Loucy (cell line): Measurements from ENCODE around the gene AAMP.

Source experiments
- H2AFZ ChIP-seq: fragments of 200-600 bp; sonication (generic); 2 replicates; pipeline ENCODE4 v1.6.0; 2016; ENCODE audit warnings: antibody characterized with exemption, mild to moderate bottlenecking, low read length, moderate library complexity
- H3F3A ChIP-seq: fragments of 200-600 bp; 2 replicates; pipeline ENCODE4 v1.6.0; 2016; ENCODE audit warnings: antibody characterized with exemption, low read depth, mild to moderate bottlenecking
- H3K27me3 ChIP-seq: fragments of 200-600 bp; sonication (generic); 2 replicates; pipeline ENCODE4 v1.6.1; 2014; ENCODE audit warnings: low read length, mild to moderate bottlenecking; ENCODE audit not compliant: insufficient read depth, poor library complexity, severe bottlenecking
- H3K36me3 ChIP-seq: fragments of 200-600 bp; sonication (generic); 2 replicates; pipeline ENCODE4 v1.6.1; 2016; ENCODE audit warnings: low read length; ENCODE audit not compliant: insufficient read depth
- H3K4me1 ChIP-seq: fragments of 200-600 bp; sonication (generic); 2 replicates; pipeline ENCODE4 v1.5.1; 2014; ENCODE audit warnings: low read length, mild to moderate bottlenecking; ENCODE audit not compliant: insufficient read depth, poor library complexity, severe bottlenecking
- H3K4me2 ChIP-seq: fragments of 200-600 bp; sonication (generic); 2 replicates; pipeline ENCODE4 v1.6.0; 2014; ENCODE audit warnings: antibody characterized with exemption, low read length, low read depth, mild to moderate bottlenecking; ENCODE audit not compliant: poor library complexity, severe bottlenecking
- H3K4me3 ChIP-seq: fragments of 200-600 bp; sonication (generic); 2 replicates; pipeline ENCODE4 v1.5.1; 2014; ENCODE audit warnings: low read length, mild to moderate bottlenecking, mixed read lengths; ENCODE audit not compliant: poor library complexity, severe bottlenecking
- H3K79me2 ChIP-seq: fragments of 200-600 bp; sonication (generic); 2 replicates; pipeline ENCODE4 v1.6.1; 2014; ENCODE audit warnings: low read length; ENCODE audit not compliant: insufficient read depth
- H3K9ac ChIP-seq: fragments of 200-600 bp; sonication (generic); 2 replicates; pipeline ENCODE4 v1.6.0; 2014; ENCODE audit warnings: mild to moderate bottlenecking, low read depth, low read length, moderate library complexity; ENCODE audit not compliant: poor library complexity, severe bottlenecking
- H3K9me2 ChIP-seq: fragments of 200-600 bp; sonication (generic); replicated peaks from 2 replicates; pipeline ENCODE4 v1.6.1; 2016; ENCODE audit warnings: low read depth, low read length, mixed read lengths
- H3K9me3 ChIP-seq: fragments of 200-600 bp; sonication (generic); 2 replicates; pipeline ENCODE4 v1.6.1; 2014; ENCODE audit warnings: mild to moderate bottlenecking, antibody characterized with exemption, low read length, low read depth; ENCODE audit not compliant: insufficient read depth
- H4K20me1 ChIP-seq: fragments of 200-600 bp; sonication (generic); 2 replicates; pipeline ENCODE4 v1.6.0; 2014; ENCODE audit warnings: antibody characterized with exemption, low read length, mild to moderate bottlenecking; ENCODE audit not compliant: insufficient read depth, poor library complexity, severe bottlenecking
- CTCF ChIP-seq: fragments of 200-600 bp; sonication (generic); conservative IDR thresholded peaks from 2 replicates; pipeline ENCODE4 v1.5.1; 2014; ENCODE audit warnings: mild to moderate bottlenecking, antibody characterized with exemption, low read length
- EZH2phosphoT487 ChIP-seq: fragments of 200-600 bp; IDR thresholded peaks from 2 replicates; pipeline ENCODE4 v1.6.1; 2018; ENCODE audit warnings: antibody characterized with exemption, mild to moderate bottlenecking, moderate library complexity, borderline replicate concordance

AAMP gene

GRCh38 chr2:218260742-218261422 is 9.1 kb downstream of the AAMP start, which contains the start of gene GPBAR1:
Gene GPBAR1, plus strand, starts transcription at chr2:218261015. Its CDS starts 1,710 bp downstream, at chr2:218262725.
- H3K9me2 ChIP-seq, result no peaks in the 10 kb centered on the region
- H3K36me3 ChIP-seq, result peaks cover 19% of the 10 kb centered on the region; the same call in 1 of the 2 replicates
- H3K4me1 ChIP-seq, result no peaks in the 10 kb centered on the region
- no peaks in the 10 kb centered on the region for H3K27me3 ChIP-seq
- H4K20me1 ChIP-seq, result peaks cover 4% of the 10 kb centered on the region
- TF ChIP-seq CTCF (no peak), EZH2phosphoT487 (no peak)
- H3K79me2 ChIP-seq, result no peaks in the 10 kb centered on the region
- H3K9me3 ChIP-seq, result no peaks in the 10 kb centered on the region
- H2AFZ ChIP-seq, result no peak within 1 kb of the TSS
- no peak within 1 kb of the TSS for H3K9ac ChIP-seq
- H3K4me3 ChIP-seq, result no peak within 1 kb of the TSS
- peaks cover 5% of the 10 kb centered on the region; the same call in 1 of the 2 replicates for H3F3A ChIP-seq
- no peak within 1 kb of the TSS for H3K4me2 ChIP-seq

GRCh38 chr2:218260166-218260565 is 9.8 kb downstream of the AAMP start:
- Histone ChIP-seq H3K9ac (no peak overlapping the region), H3F3A (peaks cover 7% of the 10 kb centered on the region; the same call in 1 of the 2 replicates), H3K9me3 (no peaks in the 10 kb centered on the region), H3K9me2 (no peaks in the 10 kb centered on the region), H2AFZ (no peak overlapping the region), H3K79me2 (no peaks in the 10 kb centered on the region), H3K4me3 (no peak overlapping the region), H3K36me3 (peaks cover 25% of the 10 kb centered on the region), H3K4me2 (no peak overlapping the region), H4K20me1 (peaks cover 4% of the 10 kb centered on the region), H3K4me1 (no peaks in the 10 kb centered on the region), H3K27me3 (no peaks in the 10 kb centered on the region)
- TF ChIP-seq EZH2phosphoT487, result no peak
- TF ChIP-seq CTCF, result no peak

GRCh38 chr2:218259099-218259961 is 10.6 kb downstream of the AAMP start:
- Histone ChIP-seq H3K9ac (no peak overlapping the region), H3K9me2 (no peaks in the 10 kb centered on the region), H2AFZ (no peak overlapping the region), H4K20me1 (peaks cover 4% of the 10 kb centered on the region), H3K36me3 (peaks cover 25% of the 10 kb centered on the region), H3K27me3 (no peaks in the 10 kb centered on the region), H3K4me2 (no peak overlapping the region), H3F3A (peaks cover 7% of the 10 kb centered on the region; the same call in 1 of the 2 replicates), H3K4me1 (no peaks in the 10 kb centered on the region), H3K79me2 (no peaks in the 10 kb centered on the region), H3K4me3 (no peak overlapping the region), H3K9me3 (no peaks in the 10 kb centered on the region)
- TF ChIP-seq CTCF, result no peak
- no peak for TF ChIP-seq EZH2phosphoT487
